ENCODE measurements around the gene ELOVL2. TPM values are rescaled to one million over a fixed set of nuclear protein-coding genes. Genes with fewer than 3 reads are reported as not detected.

ELOVL2 gene
- total RNA-seq, 1 experiment from 2014 or later = 0.47 TPM

DNA sequence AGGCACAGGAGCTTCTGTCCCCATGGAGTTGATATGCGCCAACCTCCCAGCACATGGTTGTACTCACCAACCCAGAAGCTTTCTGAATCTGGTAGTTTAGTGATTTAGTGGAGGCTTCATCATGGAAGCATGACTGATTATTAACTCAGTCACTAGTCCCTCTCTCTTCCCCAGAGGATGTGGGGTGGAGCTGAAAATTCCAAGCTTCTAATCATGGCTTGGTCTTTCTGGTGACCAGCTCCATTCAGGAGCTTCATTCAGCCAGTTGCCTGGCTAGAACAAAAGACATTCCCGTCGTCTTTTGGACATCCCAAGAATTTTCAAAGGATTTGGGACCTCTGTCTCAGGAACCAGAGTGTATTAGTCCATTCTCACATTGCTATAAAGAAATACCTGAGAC is 36.2 kb upstream of the ELOVL2 start:
- Mint-ChIP-seq H3K27me3 (ENCODE audit: unreplicated experiment) (no peaks in the 10 kb centered on the region), H3K36me3 (ENCODE audit: insufficient read depth, unreplicated experiment) (no peaks in the 10 kb centered on the region), H3K9me3 (ENCODE audit: low read depth, unreplicated experiment) (no peaks in the 10 kb centered on the region), H3K27ac (ENCODE audit: unreplicated experiment) (no peak overlapping the region), H3K4me3 (ENCODE audit: low read depth, unreplicated experiment) (no peak overlapping the region), H3K4me1 (ENCODE audit: low read depth, unreplicated experiment) (peaks cover 10% of the 10 kb centered on the region)
- intact Hi-C loops (cut with micrococcal nuclease; ENCODE audit: unreplicated experiment) = no loop called here
- no TSS peak for BruUV-seq (replicated peaks)
- no peak for DNase-seq
- TF ChIP-seq, protein P1, sequence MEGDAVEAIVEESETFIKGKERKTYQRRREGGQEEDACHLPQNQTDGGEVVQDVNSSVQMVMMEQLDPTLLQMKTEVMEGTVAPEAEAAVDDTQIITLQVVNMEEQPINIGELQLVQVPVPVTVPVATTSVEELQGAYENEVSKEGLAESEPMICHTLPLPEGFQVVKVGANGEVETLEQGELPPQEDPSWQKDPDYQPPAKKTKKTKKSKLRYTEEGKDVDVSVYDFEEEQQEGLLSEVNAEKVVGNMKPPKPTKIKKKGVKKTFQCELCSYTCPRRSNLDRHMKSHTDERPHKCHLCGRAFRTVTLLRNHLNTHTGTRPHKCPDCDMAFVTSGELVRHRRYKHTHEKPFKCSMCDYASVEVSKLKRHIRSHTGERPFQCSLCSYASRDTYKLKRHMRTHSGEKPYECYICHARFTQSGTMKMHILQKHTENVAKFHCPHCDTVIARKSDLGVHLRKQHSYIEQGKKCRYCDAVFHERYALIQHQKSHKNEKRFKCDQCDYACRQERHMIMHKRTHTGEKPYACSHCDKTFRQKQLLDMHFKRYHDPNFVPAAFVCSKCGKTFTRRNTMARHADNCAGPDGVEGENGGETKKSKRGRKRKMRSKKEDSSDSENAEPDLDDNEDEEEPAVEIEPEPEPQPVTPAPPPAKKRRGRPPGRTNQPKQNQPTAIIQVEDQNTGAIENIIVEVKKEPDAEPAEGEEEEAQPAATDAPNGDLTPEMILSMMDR (IDR thresholded peaks at IDR 0.05; ENCODE audit: unreplicated experiment) = no peak
- CTCF ChIA-PET = no interaction called here

DNA sequence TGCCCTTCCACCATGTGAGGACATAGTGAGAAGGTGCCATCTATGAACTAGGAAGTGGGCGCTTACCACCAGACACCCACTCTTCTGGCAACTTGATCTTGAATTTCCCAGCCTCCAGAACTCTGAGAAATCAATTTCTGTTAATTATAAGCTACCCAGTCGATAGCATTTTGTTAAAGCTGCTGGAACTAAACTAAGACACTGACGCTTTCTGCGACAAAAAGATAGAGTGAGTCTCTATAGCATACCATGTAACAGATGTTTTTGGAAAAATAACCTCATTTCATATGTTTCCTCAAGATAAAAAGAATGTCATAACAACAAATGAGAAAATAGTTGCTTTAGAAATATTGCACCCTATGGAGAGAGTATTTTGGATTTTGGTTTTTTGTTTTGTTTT is 34.2 kb upstream of the ELOVL2 start:
- no peak for DNase-seq
- CTCF ChIA-PET = interaction anchor here (1.1 kb wide), 1 partner anchor 9 kb away, joined by 3 read pairs; no protein-coding TSS in a partner anchor
- Mint-ChIP-seq H3K9me3 (ENCODE audit: low read depth, unreplicated experiment) (no peaks in the 10 kb centered on the region), H3K27ac (ENCODE audit: unreplicated experiment) (no peak overlapping the region), H3K4me1 (ENCODE audit: low read depth, unreplicated experiment) (peaks cover 3% of the 10 kb centered on the region), H3K27me3 (ENCODE audit: unreplicated experiment) (no peaks in the 10 kb centered on the region), H3K36me3 (ENCODE audit: insufficient read depth, unreplicated experiment) (no peaks in the 10 kb centered on the region), H3K4me3 (ENCODE audit: low read depth, unreplicated experiment) (no peak overlapping the region)
- TF ChIP-seq, protein P1 (IDR thresholded peaks at IDR 0.05; ENCODE audit: unreplicated experiment) = no peak
- no TSS peak for BruUV-seq (replicated peaks)
- intact Hi-C loops (cut with micrococcal nuclease; ENCODE audit: unreplicated experiment) = no loop called here

DNA sequence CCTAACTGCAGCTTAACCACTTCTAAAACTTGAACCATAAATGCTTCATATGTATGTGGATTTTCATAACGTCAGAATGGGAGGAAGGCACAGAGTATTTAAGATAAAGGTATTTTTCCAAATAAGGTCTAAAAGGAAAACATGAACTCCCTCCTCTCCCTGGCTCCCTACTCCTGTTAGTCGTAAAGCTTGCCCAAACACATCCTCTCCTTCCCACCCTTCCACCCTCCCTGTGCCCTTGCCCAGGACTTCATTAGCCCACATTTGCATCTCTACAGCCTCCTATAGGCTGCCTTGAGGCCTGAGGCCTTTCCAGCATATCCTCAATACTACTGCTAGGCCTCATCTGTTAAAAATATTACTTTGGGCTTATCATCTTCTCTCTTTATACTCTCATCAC is 32.4 kb upstream of the ELOVL2 start:
- H3K36me3 Mint-ChIP-seq (ENCODE audit: insufficient read depth, unreplicated experiment) = no peaks in the 10 kb centered on the region
- CTCF ChIA-PET = no interaction called here

DNA sequence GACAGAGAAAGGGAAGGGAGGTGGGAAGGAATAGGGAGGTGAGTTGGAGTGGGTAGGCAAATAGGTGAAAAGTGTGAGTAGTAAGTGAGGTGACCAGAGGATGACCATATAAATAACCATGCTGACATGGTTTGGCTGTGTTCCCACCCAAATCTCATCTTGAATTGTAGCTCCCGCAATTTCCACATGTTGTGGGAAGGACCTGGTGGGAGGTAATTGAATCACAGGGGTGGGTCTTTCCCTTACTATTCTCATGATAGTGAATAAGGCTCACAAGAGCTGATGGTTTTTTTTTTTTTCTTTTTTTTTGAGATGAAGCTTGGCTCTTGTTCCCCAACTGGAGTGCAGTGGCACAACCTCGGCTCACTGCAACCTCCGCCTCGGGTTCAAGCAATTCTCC is 28.0 kb upstream of the ELOVL2 start:
- Mint-ChIP-seq H3K4me1 (ENCODE audit: low read depth, unreplicated experiment) (peaks cover 10% of the 10 kb centered on the region), H3K9me3 (ENCODE audit: low read depth, unreplicated experiment) (no peaks in the 10 kb centered on the region), H3K27me3 (ENCODE audit: unreplicated experiment) (no peaks in the 10 kb centered on the region), H3K36me3 (ENCODE audit: insufficient read depth, unreplicated experiment) (no peaks in the 10 kb centered on the region), H3K4me3 (ENCODE audit: low read depth, unreplicated experiment) (no peak overlapping the region), H3K27ac (ENCODE audit: unreplicated experiment) (no peak overlapping the region)
- CTCF ChIA-PET = no interaction called here
- intact Hi-C loops (cut with micrococcal nuclease; ENCODE audit: unreplicated experiment) = no loop called here
- no TSS peak for BruUV-seq (replicated peaks)
- TF ChIP-seq, protein P1 (IDR thresholded peaks at IDR 0.05; ENCODE audit: unreplicated experiment) = no peak
- no peak for DNase-seq

More for the DNA sequence above, 32.4 kb upstream of the ELOVL2 start:
- no peak overlapping the region for H3K27ac Mint-ChIP-seq (ENCODE audit: unreplicated experiment)
- no peaks in the 10 kb centered on the region for H3K27me3 Mint-ChIP-seq (ENCODE audit: unreplicated experiment)
- H3K4me3 Mint-ChIP-seq (ENCODE audit: low read depth, unreplicated experiment) = no peak overlapping the region
- TF ChIP-seq, protein P1 (IDR thresholded peaks at IDR 0.05; ENCODE audit: unreplicated experiment) = no peak
- intact Hi-C loops (cut with micrococcal nuclease; ENCODE audit: unreplicated experiment) = no loop called here
- DNase-seq = no peak
- no TSS peak for BruUV-seq (replicated peaks)
- no peaks in the 10 kb centered on the region for H3K4me1 Mint-ChIP-seq (ENCODE audit: low read depth, unreplicated experiment)
- H3K9me3 Mint-ChIP-seq (ENCODE audit: low read depth, unreplicated experiment) = no peaks in the 10 kb centered on the region
